DOHH2 (cell line): ENCODE results near the gene ZNF804B.

Source experiments
- H3F3A ChIP-seq: fragments of 200-600 bp; sonication (generic), shearing (Covaris generic); 2 replicates; pipeline ENCODE4 v1.6.0; 2016; ENCODE audit warnings: antibody characterized with exemption, mild to moderate bottlenecking; ENCODE audit not compliant: control insufficient read depth, insufficient read depth
- H3K27ac ChIP-seq: fragments of 200-600 bp; sonication (generic); 2 replicates; pipeline ENCODE4 v1.5.1; 2014; ENCODE audit warnings: low read depth, mild to moderate bottlenecking, low read length, moderate library complexity
- H3K27me3 ChIP-seq: fragments of 200-600 bp; sonication (generic); 2 replicates; pipeline ENCODE4 v1.6.1; 2014; ENCODE audit warnings: mild to moderate bottlenecking, low read length, mixed read lengths; ENCODE audit not compliant: control insufficient read depth
- H3K36me3 ChIP-seq: fragments of 200-600 bp; sonication (generic); 2 replicates; pipeline ENCODE4 v1.6.1; 2014; ENCODE audit warnings: mild to moderate bottlenecking, low read length, moderate library complexity, mixed read lengths; ENCODE audit not compliant: control insufficient read depth
- H3K4me1 ChIP-seq: fragments of 200-600 bp; sonication (generic); 2 replicates; pipeline ENCODE4 v1.6.1; 2014; ENCODE audit warnings: mild to moderate bottlenecking, low read length, mixed read lengths; ENCODE audit not compliant: control insufficient read depth
- H3K4me2 ChIP-seq: fragments of 200-600 bp; sonication (generic); 2 replicates; pipeline ENCODE4 v1.6.0; 2014; ENCODE audit warnings: mild to moderate bottlenecking, low read length, moderate library complexity
- H3K4me3 ChIP-seq: fragments of 200-600 bp; sonication (generic); 2 replicates; pipeline ENCODE4 v1.5.1; 2014; ENCODE audit warnings: mild to moderate bottlenecking, low read length, mixed read lengths
- H3K79me2 ChIP-seq: fragments of 200-600 bp; sonication (generic); 2 replicates; pipeline ENCODE4 v1.6.1; 2014; ENCODE audit warnings: mild to moderate bottlenecking, low read length, mixed read lengths; ENCODE audit not compliant: control insufficient read depth
- H3K9me2 ChIP-seq: fragments of 200-600 bp; sonication (generic); replicated peaks from 2 replicates; pipeline ENCODE4 v1.6.1; 2014; ENCODE audit warnings: mild to moderate bottlenecking, low read length, mixed read lengths; ENCODE audit not compliant: control insufficient read depth
- H3K9me3 ChIP-seq: fragments of 200-600 bp; sonication (generic); 2 replicates; pipeline ENCODE4 v1.6.1; 2014; ENCODE audit warnings: antibody characterized with exemption, low read length, mixed read lengths; ENCODE audit not compliant: control insufficient read depth, insufficient read depth
- H4K20me1 ChIP-seq: fragments of 200-600 bp; sonication (generic); 2 replicates; pipeline ENCODE4 v1.6.0; 2014; ENCODE audit warnings: low read depth, mild to moderate bottlenecking, antibody characterized with exemption, low read length, moderate library complexity; ENCODE audit not compliant: control insufficient read depth, insufficient read depth
- EZH2phosphoT487 ChIP-seq: fragments of 200-600 bp; sonication (generic); IDR thresholded peaks from 2 replicates; pipeline ENCODE4 v1.6.1; 2017; ENCODE audit warnings: borderline replicate concordance, mild to moderate bottlenecking, antibody characterized with exemption, low read length, moderate library complexity, mixed read lengths
- TF ChIP-seq, protein P1 (sequence below): fragments of 200-600 bp; sonication (generic); IDR thresholded peaks from one replicate; pipeline ENCODE4 v1.5.1; 2014; ENCODE audit warnings: antibody characterized with exemption, mild to moderate bottlenecking, low read depth, low read length; ENCODE audit not compliant: poor library complexity, severe bottlenecking

The ZNF804B gene

GRCh38 chr7:89247207-89247606 lies 487.7 kb downstream of the ZNF804B start:
- Histone ChIP-seq H4K20me1 (no peaks in the 10 kb centered on the region), H3K27ac (no peak overlapping the region), H3K9me2 (no peaks in the 10 kb centered on the region), H3K4me3 (no peak overlapping the region), H3F3A (no peaks in the 10 kb centered on the region), H3K27me3 (no peaks in the 10 kb centered on the region), H3K9me3 (peaks cover 10% of the 10 kb centered on the region; the same call in 1 of the 2 replicates), H3K36me3 (no peaks in the 10 kb centered on the region), H3K4me1 (no peaks in the 10 kb centered on the region), H3K79me2 (no peaks in the 10 kb centered on the region), H3K4me2 (no peak overlapping the region)
- TF ChIP-seq, protein P1, sequence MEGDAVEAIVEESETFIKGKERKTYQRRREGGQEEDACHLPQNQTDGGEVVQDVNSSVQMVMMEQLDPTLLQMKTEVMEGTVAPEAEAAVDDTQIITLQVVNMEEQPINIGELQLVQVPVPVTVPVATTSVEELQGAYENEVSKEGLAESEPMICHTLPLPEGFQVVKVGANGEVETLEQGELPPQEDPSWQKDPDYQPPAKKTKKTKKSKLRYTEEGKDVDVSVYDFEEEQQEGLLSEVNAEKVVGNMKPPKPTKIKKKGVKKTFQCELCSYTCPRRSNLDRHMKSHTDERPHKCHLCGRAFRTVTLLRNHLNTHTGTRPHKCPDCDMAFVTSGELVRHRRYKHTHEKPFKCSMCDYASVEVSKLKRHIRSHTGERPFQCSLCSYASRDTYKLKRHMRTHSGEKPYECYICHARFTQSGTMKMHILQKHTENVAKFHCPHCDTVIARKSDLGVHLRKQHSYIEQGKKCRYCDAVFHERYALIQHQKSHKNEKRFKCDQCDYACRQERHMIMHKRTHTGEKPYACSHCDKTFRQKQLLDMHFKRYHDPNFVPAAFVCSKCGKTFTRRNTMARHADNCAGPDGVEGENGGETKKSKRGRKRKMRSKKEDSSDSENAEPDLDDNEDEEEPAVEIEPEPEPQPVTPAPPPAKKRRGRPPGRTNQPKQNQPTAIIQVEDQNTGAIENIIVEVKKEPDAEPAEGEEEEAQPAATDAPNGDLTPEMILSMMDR, result no peak
- no peak for TF ChIP-seq EZH2phosphoT487

DNA sequence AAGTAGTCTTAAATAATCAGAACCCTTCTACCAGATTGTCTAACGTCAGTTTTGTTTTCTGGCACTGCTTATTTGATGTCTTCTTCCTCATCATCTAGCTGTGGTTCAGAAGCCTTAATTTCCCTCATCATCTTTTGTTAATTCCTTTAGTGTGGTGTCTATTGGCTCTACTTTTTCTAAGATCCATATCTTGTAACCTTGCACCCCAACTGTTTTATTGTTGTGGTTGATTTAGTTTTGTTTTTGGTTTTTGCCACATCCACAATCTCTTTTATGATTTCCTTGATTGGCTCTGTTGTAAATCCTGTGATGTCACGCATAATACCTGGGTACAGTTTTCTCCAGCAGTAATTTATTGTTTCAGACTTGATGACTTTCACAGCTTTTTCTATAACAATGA lies 499.6 kb downstream of the ZNF804B start:
- no peaks in the 10 kb centered on the region for H4K20me1 ChIP-seq
- no peaks in the 10 kb centered on the region for H3K4me1 ChIP-seq
- no peaks in the 10 kb centered on the region for H3F3A ChIP-seq
- H3K9me3 ChIP-seq, result no peaks in the 10 kb centered on the region
- no peaks in the 10 kb centered on the region for H3K9me2 ChIP-seq
- TF ChIP-seq EZH2phosphoT487, result no peak
- TF ChIP-seq, protein P1, result no peak
- no peak overlapping the region for H3K4me2 ChIP-seq
- no peaks in the 10 kb centered on the region for H3K79me2 ChIP-seq
- H3K4me3 ChIP-seq, result no peak overlapping the region
- no peak overlapping the region for H3K27ac ChIP-seq
- no peaks in the 10 kb centered on the region for H3K36me3 ChIP-seq
- H3K27me3 ChIP-seq, result no peaks in the 10 kb centered on the region

GRCh38 chr7:89264126-89264525 lies 504.6 kb downstream of the ZNF804B start:
- Histone ChIP-seq H3F3A (no peaks in the 10 kb centered on the region), H3K79me2 (no peaks in the 10 kb centered on the region), H3K9me3 (no peaks in the 10 kb centered on the region), H3K9me2 (no peaks in the 10 kb centered on the region), H3K27me3 (no peaks in the 10 kb centered on the region), H4K20me1 (no peaks in the 10 kb centered on the region), H3K27ac (no peak overlapping the region), H3K36me3 (no peaks in the 10 kb centered on the region), H3K4me2 (no peak overlapping the region), H3K4me1 (no peaks in the 10 kb centered on the region), H3K4me3 (no peak overlapping the region)
- no peak for TF ChIP-seq EZH2phosphoT487
- TF ChIP-seq, protein P1, result no peak

DNA sequence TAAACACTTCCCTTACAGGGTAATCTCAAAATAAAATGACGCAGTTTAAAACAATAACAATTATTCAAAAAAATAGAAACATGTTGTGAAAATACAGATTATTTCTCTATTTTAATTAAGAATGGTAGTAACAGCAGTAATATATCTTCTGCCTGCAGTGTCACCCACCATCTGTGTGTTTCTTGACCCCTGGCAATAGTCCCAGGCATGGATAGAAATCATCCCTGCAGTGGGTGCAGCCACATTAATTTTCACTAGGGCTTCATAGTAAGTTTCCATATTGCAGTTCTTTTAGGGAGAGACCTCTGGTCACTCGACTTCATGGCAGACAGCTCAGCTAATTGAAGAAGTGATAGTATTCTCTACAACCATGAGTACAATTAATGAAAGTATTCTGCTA lies 506.1 kb downstream of the ZNF804B start:
- Histone ChIP-seq H3K4me2 (no peak overlapping the region), H3K27ac (no peak overlapping the region), H3K4me3 (no peak overlapping the region), H3K36me3 (no peaks in the 10 kb centered on the region), H3K9me3 (no peaks in the 10 kb centered on the region), H3F3A (no peaks in the 10 kb centered on the region), H3K27me3 (no peaks in the 10 kb centered on the region), H4K20me1 (no peaks in the 10 kb centered on the region), H3K4me1 (no peaks in the 10 kb centered on the region), H3K79me2 (no peaks in the 10 kb centered on the region), H3K9me2 (no peaks in the 10 kb centered on the region)
- TF ChIP-seq, protein P1, result no peak
- TF ChIP-seq EZH2phosphoT487, result no peak
